GM19043 (cell line): ENCODE data around the gene ERP27.

Source experiments
- ATAC-seq: cut with Tn5 transposase; IDR thresholded peaks from one replicate; pipeline ENCODE4 v1.9.1; 2021; ENCODE audit warnings: low read depth; ENCODE audit not compliant: unreplicated experiment

The ERP27 gene

DNA sequence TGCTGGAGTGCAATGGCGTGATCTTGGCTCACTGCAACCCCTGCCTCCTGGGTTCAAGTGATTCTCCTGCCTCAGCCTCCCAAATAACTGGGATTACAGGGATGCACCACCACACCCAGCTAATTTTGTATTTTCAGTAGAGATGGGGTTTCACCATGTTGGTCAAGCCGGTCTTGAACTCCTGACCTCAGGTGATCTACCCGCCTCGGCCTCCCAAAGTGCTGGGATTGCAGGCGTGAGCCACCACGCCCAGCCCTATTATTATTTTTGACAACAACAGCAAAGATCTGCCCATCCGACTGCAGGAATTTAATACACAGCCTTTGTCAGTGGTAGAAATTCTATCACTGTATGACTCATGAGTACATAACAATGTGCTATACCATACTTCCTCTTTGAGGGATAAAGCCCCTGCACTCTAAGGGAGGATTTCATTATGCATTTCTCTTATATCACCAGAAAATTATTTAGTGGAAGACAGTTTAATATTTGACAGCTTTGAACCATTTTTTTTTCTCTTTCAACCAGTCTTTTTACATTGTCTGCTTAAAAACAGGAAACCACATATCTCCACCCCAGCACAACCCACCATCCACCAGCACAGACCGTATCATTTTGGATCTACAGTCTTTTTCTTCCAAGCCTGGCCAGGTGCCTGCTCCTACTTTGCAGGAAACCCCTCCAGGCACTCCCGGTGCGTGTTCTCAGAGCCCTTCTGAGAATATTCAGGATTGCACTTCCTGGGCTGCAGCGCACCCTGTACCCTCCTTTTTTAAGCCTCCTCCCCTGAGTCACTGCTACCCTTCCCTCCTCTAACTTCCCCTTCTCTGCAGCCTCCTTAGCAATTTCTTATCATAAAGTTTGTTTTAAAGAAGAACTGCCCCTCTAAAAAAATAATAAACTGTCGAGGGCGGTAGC, 22.5 kb upstream of the ERP27 start:
- peak; percentile 25 for ATAC-seq

DNA sequence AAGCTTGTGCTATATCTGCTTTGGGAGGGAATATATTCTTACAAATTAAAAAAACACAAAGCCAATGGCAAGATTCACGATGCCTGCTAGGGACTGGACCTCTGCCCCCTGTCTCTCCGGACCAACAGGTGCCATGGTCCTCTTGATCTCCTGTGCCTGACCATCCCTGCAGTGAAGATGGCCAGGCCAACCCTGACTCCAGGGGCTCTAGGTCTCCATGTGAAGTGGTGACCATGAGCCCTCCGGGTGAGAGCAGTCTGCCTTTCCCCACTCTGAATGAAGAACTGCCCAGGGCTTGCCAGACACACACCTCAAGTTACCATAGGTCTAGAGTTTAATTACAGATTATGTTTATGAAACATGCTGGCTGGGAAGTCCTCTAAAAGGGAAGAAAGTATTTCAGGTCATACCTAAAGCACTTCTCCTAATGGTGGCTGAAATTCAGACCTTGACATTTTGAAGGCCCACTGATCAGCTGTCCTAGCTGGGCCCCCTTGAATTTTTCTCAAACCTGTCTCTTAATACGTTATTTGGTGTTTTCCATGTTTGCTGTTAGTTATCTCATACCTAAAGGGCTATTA, 21.7 kb upstream of the ERP27 start:
- no peak for ATAC-seq

DNA sequence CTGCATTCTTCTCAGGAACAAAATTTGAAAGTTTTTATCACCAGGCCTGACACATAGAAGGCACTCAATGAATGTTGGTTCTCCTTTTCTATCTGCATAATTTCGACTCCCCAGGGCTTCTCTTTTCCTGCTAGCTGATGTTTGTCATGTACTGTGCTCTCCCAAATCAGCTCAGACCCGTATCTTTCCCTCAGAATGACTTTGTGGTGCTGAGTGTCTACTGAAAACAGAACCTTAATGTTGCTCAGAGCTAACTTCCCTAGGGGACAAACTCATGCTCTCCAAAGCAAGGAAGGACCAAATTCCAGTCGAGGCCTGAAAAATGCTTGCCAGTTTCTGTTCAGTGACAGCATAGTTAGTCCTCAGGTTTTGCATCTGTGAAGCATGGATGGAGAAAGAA, 21.1 kb upstream of the ERP27 start:
- no peak for ATAC-seq

DNA sequence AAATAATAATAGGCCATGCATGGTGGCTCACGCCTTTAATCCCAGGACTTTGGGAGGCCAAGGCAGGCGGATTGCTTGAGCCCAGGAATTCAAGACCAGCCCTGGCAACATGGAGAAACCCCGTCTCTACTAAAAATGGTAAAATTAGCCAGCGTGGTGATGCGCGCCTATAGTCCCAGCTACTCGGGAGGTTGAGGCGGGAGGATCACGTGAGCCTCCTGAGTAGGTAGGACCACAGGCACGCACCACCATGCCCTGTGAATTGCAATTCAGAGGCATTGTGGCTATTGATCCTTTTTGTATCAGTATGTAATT, 20.7 kb upstream of the ERP27 start:
- ATAC-seq: no peak

DNA sequence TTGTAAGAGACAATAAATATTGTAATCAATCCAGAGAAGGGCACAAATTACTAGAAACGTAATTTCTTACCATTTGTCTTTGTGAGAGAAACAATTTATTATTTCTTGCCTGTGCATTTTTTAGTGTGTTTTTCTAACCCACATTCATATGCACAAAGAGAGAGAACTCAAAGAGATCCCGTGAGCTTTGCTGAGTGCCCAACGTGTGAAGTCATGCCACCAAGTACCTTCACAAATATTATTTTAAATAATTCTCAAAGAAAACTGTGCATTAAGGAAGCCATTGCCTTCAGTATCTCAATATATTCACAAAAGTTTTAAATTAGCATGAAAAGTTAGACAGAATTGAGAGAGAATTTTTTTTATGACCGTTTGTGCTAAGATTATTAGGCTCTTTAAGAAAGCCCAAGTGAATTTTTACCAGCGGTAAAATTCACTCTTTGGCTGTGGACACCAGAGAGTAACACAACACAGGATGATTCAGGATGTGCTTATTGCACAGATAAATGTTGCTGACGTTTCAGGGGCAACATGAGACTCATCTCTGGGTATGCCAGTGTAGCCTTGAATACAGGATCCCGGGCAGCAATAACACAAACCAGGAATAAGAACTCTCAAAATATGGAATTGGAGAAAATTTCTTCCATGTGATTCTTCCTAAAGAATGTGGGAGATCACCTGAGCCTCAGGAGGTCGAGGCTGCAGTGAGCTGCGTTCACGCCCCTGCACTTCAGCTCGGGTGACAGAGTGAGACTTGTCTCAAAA, 20.2 kb upstream of the ERP27 start:
- ATAC-seq: no peak

DNA sequence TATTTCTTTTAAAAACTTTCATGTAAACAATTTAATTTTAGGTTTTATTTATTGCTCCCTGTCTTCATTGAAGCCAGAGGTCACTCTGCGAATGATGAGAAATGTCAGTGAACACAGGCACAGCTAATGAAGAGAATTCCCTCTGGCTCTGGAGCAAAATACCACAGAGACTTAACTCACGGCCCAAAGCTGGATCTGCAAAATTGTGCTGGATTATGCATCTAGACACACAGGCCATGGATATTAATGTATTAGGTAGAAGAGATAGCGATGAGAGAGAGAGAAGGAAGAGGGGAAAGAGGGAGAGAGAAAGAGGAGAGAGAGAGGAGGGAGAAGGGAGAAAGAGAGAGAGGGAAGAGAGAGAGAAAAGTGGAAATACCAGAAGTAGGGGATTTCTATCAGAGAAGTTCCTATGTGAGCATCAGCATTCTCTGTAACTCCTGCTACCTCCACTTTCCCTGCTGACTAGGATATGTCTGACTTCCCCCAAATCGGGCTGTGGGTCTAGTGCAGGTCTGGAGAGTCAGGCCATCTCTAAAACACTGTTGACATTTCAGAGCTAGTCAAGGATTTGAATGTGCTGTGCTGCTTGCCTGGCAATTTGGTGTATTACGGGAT, 19.3 kb upstream of the ERP27 start:
- ATAC-seq: no peak

DNA sequence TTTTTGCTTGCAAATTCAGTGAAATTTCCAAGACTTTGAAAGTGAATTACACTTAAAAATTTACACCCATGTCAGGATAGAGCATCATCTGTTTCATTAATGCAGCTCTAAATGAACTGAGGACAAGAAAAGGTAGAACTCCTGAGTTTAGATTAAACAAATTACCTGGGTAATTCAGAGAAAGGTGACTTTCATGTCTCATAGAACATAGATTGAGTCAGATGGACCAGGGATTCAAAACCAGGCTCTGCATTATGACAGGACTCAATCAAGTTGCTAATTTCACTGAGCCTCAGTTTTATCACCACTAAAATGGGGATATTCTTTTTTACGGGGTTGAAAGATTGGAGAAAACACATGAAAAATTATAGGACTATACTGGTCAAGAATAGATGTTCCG, 18.6 kb upstream of the ERP27 start:
- ATAC-seq: no peak

DNA sequence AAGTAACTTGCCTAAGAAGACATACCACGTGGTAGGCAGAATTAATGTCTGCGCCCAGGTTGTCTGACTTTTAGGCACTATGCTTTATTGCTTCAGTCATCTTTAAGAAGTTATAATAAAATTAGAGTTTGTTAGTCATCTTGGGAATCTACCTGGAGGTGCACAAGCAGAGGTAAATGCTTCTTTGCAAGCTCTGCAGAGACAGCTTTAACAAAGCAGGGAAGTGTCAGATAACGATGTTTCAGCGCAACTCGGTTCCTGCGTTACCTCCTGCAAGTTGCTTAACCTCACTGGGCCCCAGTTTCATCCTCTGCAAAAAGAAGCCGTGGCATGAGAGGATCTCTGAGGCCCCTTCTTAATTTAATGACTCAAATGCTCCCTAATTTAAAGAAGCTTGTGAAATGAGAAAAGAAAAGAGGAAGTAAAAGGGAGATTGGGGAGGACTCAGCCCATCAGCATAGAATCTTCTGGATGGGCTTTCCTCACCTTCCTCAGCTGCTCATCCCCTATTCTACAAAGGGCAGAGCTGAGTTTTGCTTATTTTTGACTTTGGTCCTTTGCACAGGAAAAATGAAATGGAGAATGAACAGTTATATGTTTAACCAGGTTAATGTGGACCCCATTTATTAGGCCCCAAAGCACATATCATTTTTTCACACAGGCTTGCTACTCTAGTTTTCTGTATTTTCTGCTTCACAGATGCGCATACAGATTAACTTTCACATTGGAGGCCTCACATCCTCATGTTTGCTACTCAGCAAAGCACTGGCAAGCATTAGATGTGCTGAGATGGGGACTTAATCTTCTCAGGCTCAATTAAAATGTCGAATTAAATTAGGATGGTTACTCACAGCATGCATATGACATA, 17.9 kb upstream of the ERP27 start:
- peak; percentile 28 for ATAC-seq

DNA sequence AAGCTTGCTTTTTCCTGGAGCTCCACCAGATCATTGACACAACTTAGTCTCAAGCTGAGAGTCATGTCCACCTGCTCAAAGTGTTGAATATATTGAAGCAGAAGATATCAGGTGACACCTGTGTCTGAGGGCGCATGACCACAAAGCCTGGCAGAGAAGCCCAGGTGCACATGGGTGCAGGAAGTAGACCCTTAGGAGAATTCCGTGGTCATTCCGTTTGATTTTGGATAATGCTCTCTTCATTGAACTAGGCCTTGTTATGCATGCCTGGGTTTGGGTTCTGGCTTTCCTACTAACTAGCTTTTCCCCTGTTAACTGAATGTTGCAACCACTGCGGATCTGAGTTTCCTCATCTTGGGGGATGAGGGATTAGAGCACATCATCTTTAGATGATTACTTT, 15.9 kb upstream of the ERP27 start:
- ATAC-seq: no peak

DNA sequence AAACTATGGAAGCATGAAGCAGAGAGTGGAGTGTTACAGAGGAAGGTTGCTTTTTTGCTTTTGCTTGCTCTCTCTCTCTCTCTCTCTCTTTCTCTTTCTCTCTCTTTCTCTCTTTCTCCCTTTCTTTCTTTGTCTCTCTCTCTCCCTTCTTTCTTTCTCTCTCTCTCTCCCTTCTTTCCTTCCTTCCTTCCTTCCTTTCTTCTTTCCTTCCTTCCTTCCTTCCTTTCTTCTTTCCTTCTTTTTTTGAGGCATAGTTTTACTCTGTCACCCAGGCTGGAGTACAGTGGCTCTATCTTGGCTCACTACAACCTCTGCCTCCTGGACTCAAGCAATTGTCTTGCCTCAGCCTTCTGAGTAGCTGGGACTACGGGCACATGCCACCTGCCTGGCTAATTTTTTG, 15.4 kb upstream of the ERP27 start:
- ATAC-seq: no peak

DNA sequence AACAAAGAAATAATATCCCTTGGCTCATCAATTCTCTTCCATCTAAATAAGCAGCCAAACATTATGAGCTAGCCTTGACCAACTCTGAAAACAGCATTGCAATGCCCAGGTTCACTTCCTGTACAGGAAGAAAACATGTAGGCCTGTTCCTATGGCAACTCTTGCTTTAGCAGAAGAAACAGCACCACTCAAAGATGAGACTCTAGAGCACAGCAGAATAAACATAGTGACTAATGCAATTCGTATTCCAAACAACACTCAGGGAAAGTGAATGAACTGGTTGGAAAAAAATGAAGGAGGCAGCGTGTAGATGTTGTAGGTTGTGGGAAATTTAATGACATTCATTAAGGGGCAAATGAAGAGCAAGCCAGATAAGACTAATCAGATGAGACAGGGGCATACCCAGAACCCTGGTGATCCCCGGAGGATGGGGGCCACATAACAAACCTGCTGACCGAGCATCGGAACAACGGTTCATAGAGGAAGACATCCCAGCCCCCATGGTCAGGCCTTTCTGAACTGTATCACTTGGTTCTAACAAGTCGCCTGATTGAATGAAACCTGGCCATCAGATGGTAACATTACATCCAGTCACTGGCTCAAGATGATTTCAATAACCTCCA, 14.1 kb upstream of the ERP27 start:
- ATAC-seq: peak; percentile 56

DNA sequence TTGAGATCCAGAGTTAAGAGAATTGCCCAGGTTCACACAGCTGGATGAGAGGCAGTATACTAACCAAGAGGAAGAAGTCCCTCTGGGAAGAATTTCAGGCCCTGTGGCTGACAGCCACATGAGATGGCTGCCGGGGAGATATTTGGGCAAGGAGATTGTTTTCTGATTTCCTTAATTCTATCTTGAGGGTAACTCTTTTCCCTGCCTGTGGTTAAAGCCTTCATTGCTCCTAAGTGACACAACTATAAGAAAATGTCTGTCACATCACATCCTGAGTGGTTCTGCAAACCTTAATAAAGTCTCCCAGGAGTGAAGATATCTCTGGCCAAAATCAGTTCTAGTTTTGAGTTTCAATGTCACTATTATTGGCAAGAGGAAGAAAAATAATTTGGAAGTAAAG, 13.5 kb upstream of the ERP27 start:
- ATAC-seq: no peak

DNA sequence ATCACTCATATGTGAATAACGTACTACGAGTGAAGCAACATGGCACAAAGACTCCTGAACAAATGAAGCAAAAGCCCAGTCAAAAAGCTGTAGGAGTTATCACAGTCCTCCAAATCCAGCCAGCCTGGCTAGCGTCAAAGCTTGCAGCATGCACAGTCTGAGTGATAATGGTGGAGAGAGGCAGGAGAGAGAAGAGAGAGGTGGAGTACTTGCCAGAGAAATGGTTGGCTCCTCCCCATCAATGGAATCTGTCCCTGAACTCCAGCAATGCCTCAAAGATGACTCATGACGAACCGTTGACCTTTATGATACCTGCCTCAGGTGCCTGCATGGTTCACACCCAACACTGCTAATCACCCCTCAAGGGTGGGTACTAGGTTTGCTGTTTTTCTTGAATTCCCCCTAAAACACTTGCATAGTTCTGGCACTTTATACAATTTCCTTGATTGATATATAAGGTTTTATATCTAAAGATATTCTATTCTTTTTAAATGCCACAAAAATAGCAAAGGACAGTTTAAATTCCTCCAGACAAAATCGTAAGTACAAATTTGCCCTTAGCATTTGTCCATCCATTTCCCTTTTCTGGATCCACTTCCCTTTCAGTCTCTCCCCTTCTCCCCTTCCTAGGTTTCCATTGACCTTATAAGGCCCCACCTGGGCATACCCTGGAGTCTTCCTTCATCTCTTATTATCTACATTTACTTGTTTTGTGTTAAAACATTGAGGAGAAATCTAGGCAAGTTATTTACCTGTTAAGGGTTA, 12.8 kb upstream of the ERP27 start:
- no peak for ATAC-seq

DNA sequence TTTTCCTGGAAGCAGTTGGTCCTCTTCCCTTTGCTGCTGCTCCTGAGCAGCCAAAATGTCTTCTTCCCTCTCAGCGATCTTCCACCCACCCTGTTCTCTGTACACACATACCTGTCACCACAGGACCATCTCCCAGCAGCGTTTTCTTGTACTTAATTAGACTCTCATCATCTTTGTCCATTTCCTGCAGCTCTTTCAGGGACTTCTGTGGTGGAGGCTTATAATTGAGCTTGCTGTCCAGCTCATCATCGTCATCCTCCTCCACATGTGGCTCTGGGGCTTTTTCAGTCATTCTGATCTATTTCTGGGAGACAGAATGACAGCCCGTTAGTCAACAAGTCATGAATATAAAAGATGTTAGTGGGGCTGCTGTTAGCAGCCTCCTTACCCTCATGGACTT, 12.1 kb upstream of the ERP27 start:
- no peak for ATAC-seq

DNA sequence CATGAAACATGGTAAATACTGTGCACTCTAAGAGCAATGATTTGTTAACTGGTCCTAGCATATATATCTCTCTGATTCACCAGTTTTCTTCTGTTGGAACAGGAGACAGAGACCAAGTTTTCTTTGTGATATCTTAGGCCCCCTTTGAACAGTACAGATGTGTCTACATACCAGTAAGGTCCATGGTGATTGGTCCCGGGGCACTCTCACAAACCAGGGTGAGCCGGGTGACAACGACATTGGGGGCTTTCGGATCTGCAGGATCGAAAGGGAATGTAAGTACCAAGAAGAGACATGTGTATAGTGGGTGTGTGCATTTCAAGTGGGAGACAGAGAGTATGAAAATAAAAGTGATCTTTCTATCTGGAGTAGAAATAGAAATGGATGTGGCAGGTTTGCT, 11.3 kb upstream of the ERP27 start:
- no peak for ATAC-seq

DNA sequence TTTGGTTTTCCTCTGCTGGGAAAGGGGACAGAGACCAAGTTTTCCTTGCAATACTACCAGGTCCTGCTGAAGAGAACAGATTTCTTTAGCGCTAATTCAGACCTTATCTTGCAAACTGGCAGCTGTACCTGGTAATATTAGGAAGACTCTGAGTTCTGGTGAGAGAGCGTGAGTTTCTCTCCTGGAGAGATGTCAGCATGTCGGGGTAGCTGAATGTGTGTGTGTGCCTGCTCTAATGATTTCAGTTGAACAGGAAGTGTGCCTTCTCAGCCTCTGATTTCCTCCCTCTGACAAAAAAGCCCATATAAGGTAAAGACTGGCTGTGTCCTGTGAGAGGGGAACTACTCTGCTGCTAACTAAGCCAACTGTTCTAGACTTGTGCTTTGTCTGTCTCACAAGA, 10.3 kb upstream of the ERP27 start:
- ATAC-seq: peak; percentile 94

DNA sequence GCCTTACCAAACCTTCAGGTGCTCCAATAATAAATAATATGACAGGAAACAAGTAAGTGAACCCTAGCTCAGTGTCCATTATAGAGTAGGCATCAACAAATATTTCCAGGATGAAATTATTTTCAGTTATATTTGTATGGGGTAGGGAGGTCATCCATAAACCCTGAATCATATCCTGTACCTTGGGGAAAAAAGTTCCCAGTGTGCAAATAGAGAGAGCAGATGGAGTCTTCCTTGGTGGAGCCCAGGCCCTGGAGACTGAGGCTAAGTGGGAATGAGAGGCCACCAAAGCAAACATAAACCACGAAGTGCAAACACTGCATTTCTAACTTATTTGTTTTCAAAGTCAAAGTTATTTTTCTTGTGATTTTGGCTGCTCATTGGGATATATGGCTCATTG, 8.5 kb upstream of the ERP27 start:
- no peak for ATAC-seq

DNA sequence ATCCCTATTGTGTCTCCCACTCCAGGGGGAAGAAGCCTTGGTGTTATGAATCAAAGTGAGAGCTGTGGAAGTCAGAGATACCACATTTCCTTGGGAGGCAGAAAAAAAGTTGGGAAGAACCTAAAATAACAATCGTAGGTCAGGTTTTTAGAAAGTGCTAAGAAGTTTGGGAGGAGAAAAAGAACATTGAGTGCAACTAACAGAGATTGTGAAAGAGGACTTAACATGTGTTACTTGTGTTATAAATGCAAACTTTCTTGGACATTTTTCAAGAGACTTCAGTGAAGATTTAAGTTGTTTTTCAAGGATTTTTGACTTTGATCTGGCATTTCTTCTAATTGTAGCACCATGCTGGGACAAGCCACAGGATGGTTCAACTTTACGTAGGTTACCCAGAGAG, 7.8 kb upstream of the ERP27 start:
- ATAC-seq: no peak
